Spleen (tissue), 11 donors: ENCODE results near the gene CPLX3. TPM values are rescaled to one million over a fixed set of nuclear protein-coding genes. Genes with fewer than 3 reads are reported as not detected.
A peak's percentile ranks its signal among the peaks of the same experiment; 100 is the strongest.

Source experiments
- DNase-seq: peaks from one replicate; pipeline ENCODE4 v3.0.0-alpha.2; 2020
- H3K27ac ChIP-seq, 8 donors: fragments of 200-600 bp; sonication (generic) in 7 of 8; 1 replicate in 4 of 8; 2 replicates in 4 of 8; pipeline versions ENCODE4 v1.5.0 to v1.8.0; 2016 to 2021; ENCODE audit warnings: inconsistent platforms in 4 of 8, mild to moderate bottlenecking in 4 of 8, moderate library complexity in 1 of 8
- H3K27me3 ChIP-seq, 7 donors: fragments of 200-600 bp; sonication (generic) in 6 of 7; replicated peaks in 1 of 7; 1 replicate in 4 of 7; 2 replicates in 3 of 7; pipeline versions ENCODE4 v1.5.0 to v1.8.0; 2016 to 2021; ENCODE audit warnings: inconsistent platforms in 3 of 7, mild to moderate bottlenecking in 1 of 7
- H3K36me3 ChIP-seq, 6 donors: fragments of 200-600 bp; sonication (generic) in 5 of 6; 1 replicate in 4 of 6; 2 replicates in 2 of 6; pipeline versions ENCODE4 v1.5.0 to v1.8.0; 2016 to 2021; ENCODE audit warnings: inconsistent platforms in 2 of 6
- H3K4me1 ChIP-seq, 6 donors: fragments of 200-600 bp; sonication (generic) in 5 of 6; 1 replicate in 3 of 6; 2 replicates in 3 of 6; pipeline versions ENCODE4 v1.5.0 to v1.8.0; 2016 to 2021; ENCODE audit warnings: inconsistent platforms in 3 of 6
- H3K4me3 ChIP-seq, 8 donors: fragments of 200-600 bp; sonication (generic) in 7 of 8; 1 replicate in 4 of 8; 2 replicates in 4 of 8; pipeline versions ENCODE4 v1.5.0 to v1.8.0; 2016 to 2021; ENCODE audit warnings: inconsistent platforms in 4 of 8, mild to moderate bottlenecking in 4 of 8, moderate library complexity in 2 of 8
- H3K9me3 ChIP-seq, 8 donors: fragments of 200-600 bp; sonication (generic) in 7 of 8; 1 replicate in 4 of 8; 2 replicates in 4 of 8; pipeline versions ENCODE4 v1.5.0 to v1.8.0; 2016 to 2021; ENCODE audit warnings: inconsistent platforms in 4 of 8
- CTCF ChIP-seq, 11 experiments: fragments of 200-600 bp in 7 of 11; fragments of 450-650 bp in 4 of 11; sonication (generic) in 4 of 11; IDR thresholded peaks in 8 of 11; conservative IDR thresholded peaks in 3 of 11; 1 replicate in 7 of 11; 2 replicates in 4 of 11; pipeline versions ENCODE4 v1.4.0 to v1.8.0; 2016 to 2021; ENCODE audit warnings: antibody characterized with exemption in 11 of 11, inconsistent platforms in 4 of 11, mild to moderate bottlenecking in 1 of 11
- POLR2A ChIP-seq, 3 donors: fragments of 450-650 bp; IDR thresholded peaks; one replicate each; pipeline ENCODE4 v1.5.1; 2017; ENCODE audit warnings: antibody characterized with exemption in 3 of 3, mild to moderate bottlenecking in 1 of 3
- POLR2AphosphoS5 ChIP-seq, 3 donors: sonication (generic); formaldehyde crosslinking; IDR thresholded peaks; one replicate each; pipeline ENCODE4 v1.5.1; 2017; ENCODE audit warnings: antibody characterized with exemption in 3 of 3
- WGBS, 5 donors: extraction: QIAGEN DNeasy Blood & Tissue Kit in 3 of 5; methylation state at CpG; one replicate each; pipeline versions ENCODE4 v1.1.5 to v1.1.7; 2013 to 2018; 5-methylcytosine and 5-hydroxymethylcytosine counted together
- intact Hi-C: fragments of 100-400 bp; cut with DNase I; formaldehyde crosslinking; loops from one replicate; pipeline ENCODE4 v1.15.0; 2023; ENCODE audit warnings: low total_unique reads
- microRNA-seq, 3 donors: library from miRNA; unstranded; fragments of <30 nt; microRNA quantifications; one replicate each; pipeline versions ENCODE4 to v1.1.0, GENCODE V29; 2019 to 2020
- polyA plus RNA-seq, 3 donors: library from polyadenylated mRNA; stranded (reverse); fragments of 200-250 nt; gene quantifications; one replicate each; pipeline ENCODE4 v1.2.1, GENCODE V29; 2013
- small RNA-seq, 4 donors: library from RNA; depleted of rRNA; stranded (forward); fragments of <200 nt; gene quantifications; one replicate each; pipeline ENCODE3, GENCODE V24; 2016
- total RNA-seq, 7 donors: library from RNA; depleted of rRNA in 3 of 7; stranded (reverse); fragments of >200 nt in 3 of 7; fragmentation: NEBNext Ultra II Directional in 4 of 7; extraction: Animal tissue kit (Norgen Biotek cat#: 25700) in 4 of 7; gene quantifications; one replicate each; pipeline versions ENCODE4 v1.1.0 to v1.2.1, GENCODE V29; 2016 to 2021
- donor health status: healthy with polysubstance abuse.
- donor health status: DM: no; HTN: no; CAD: no; lungs with moderate emphysema.
- donor health status: DM: no; HTN: no; CAD: no.
- donor health status: Bipolar disorder and iron deficiency.
- donor health status: healthy.
- donor health status: DM: no; HTN: no; CAD: no.
- donor health status: DM: yes; HTN: yes; CAD: no.

CPLX3 gene
- total and polyA plus RNA-seq, 10 donors: 17.7 to 207 (median 39.1) TPM

DNA sequence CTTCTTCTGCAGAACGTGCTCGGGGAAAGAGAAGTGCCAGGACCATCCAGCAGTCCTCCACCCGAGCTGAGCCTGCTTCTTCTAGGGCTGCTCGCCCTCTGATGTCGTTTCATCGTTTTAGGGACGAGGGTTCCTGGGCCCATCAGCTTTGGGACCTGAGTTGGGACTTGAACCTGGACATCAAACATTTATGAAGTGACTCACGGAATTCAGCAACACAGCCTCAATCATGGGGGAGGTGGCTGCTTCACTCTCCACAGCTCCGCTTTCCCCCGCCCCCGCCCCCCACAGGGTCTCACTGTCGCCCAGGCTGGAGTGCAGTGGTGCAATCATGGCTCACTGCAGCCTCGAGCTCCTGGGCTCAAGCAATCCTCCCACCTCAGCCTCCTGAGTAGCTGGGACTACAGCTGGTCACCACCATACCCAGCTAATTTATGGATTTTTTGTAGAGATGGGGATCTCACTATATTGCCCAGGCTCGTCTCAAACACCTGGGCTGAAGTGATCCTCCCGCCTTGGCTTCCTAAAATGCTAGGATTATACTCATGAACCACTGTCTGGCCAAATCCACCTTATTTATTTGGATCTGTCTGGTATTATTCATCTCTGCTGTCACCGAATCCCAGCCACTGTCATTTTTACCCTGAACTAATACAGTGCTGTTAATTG is 47.5 kb downstream of the CPLX3 start:
- H3K27ac ChIP-seq: peak overlapping the region; percentile 92 to 99 (median 96)

GRCh38 chr15:74878273-74878672 is 51.8 kb downstream of the CPLX3 start:
- peaks cover 0 to 9% (median 0%) of the 10 kb centered on the region in 8 donors for H3K9me3 ChIP-seq
- intact Hi-C loops: no loop called here
- peaks cover 0 to 10% (median 7%) of the 10 kb centered on the region in 6 donors for H3K4me1 ChIP-seq
- H3K27me3 ChIP-seq: no peaks in the 10 kb centered on the region
- no peak overlapping the region for H3K27ac ChIP-seq
- H3K4me3 ChIP-seq: no peak overlapping the region
- TF ChIP-seq CTCF (IDR thresholded peaks at IDR 0.05 in 8 of 11, conservative IDR thresholded peaks at IDR 0.05 in 3 of 11) (no peak), POLR2A (IDR thresholded peaks at IDR 0.05) (no peak), POLR2AphosphoS5 (IDR thresholded peaks at IDR 0.05) (no peak)
- no peaks in the 10 kb centered on the region for H3K36me3 ChIP-seq
- 73 to 93% (median 85%) methylated on average over 4 of the region's 4 CpGs for WGBS, 5 donors
- DNase-seq: no peak

More for the DNA sequence above, 47.5 kb downstream of the CPLX3 start:
- Histone ChIP-seq H3K4me1 (peaks cover 36 to 47% (median 45%) of the 10 kb centered on the region in 6 donors), H3K4me3 (peak overlapping the region; percentile 57 to 89 (median 73)), H3K36me3 (peaks cover 0 to 6% (median 0%) of the 10 kb centered on the region in 6 donors), H3K9me3 (no peaks in the 10 kb centered on the region), H3K27me3 (no peaks in the 10 kb centered on the region)
- TF ChIP-seq CTCF (IDR thresholded peaks at IDR 0.05 in 8 of 11, conservative IDR thresholded peaks at IDR 0.05 in 3 of 11) (no peak), POLR2AphosphoS5 (IDR thresholded peaks at IDR 0.05) (no peak), POLR2A (IDR thresholded peaks at IDR 0.05) (no peak)
- DNase-seq: no peak
- WGBS, 5 donors: 24 to 48% (median 34%) methylated on average over 13 to 16 of the region's 16 CpGs
- intact Hi-C loops: no loop called here

Small RNA genes lying within 50 kb of the gene (microRNA-seq; reads per million reads assigned to microRNA genes)
- gene MIR4513 (0 reads per million in 3 donors), gene MIR6882 (1.8 to 4.7 (median 4.0) reads per million in 3 donors)

Small RNA genes lying within 50 kb of the gene (small RNA-seq; reads per million reads assigned to genes)
- gene CPLX3 (0 reads per million in 4 donors), gene MIR4513 (0 to 0.23 (median 0) reads per million in 4 donors), gene MIR6882 (0.14 to 0.49 (median 0.23) reads per million in 4 donors)

Other genes starting within 250 kb of the CPLX3 start
- 100 to 1,000 TPM in 6 of 7 donors, 10 to 100 TPM in 1; 97.8 to 229 (median 109) TPM for gene CLK3, start 210.8 kb upstream of the CPLX3 start, total RNA-seq
- gene CLK3, start 210.8 kb upstream of the CPLX3 start, polyA plus RNA-seq: 100 to 1,000 TPM in 1 of 3 donors, 10 to 100 TPM in 2; 54.0 to 106 (median 93.7) TPM
- 10 to 100 TPM; 14.8 to 32.5 (median 26.3) TPM for gene EDC3, start 130.6 kb upstream of the CPLX3 start, total RNA-seq
- 10 to 100 TPM in 2 of 3 donors, 1 to 10 TPM in 1; 8.3 to 13.4 (median 10.3) TPM for gene EDC3, start 130.6 kb upstream of the CPLX3 start, polyA plus RNA-seq
- 1 to 10 TPM in 1 of 7 donors, not detected in 6; 1.1 TPM for gene CYP1A1, start 101.1 kb upstream of the CPLX3 start, total RNA-seq
- gene CYP1A1, start 101.1 kb upstream of the CPLX3 start, polyA plus RNA-seq: under 1 TPM; 0.03 to 0.06 (median 0.04) TPM
- not detected for gene CYP1A2, start 77.8 kb upstream of the CPLX3 start, total RNA-seq
- gene CYP1A2, start 77.8 kb upstream of the CPLX3 start, polyA plus RNA-seq: not detected
- 100 to 1,000 TPM; 121 to 281 (median 197) TPM for gene CSK, start 44.5 kb upstream of the CPLX3 start, total RNA-seq
- 100 to 1,000 TPM; 150 to 244 (median 187) TPM for gene CSK, start 44.5 kb upstream of the CPLX3 start, polyA plus RNA-seq
- 100 to 1,000 TPM in 4 of 7 donors, 10 to 100 TPM in 3; 55.3 to 164 (median 106) TPM for gene LMAN1L, start 13.8 kb upstream of the CPLX3 start, total RNA-seq
- 10 to 100 TPM in 2 of 3 donors, 1 to 10 TPM in 1; 2.4 to 36.8 (median 25.6) TPM for gene LMAN1L, start 13.8 kb upstream of the CPLX3 start, polyA plus RNA-seq
- 10 to 100 TPM; 51.7 to 74.6 (median 57.7) TPM for gene ULK3, start 16.5 kb downstream of the CPLX3 start, total RNA-seq
- 10 to 100 TPM; 33.2 to 71.5 (median 64.7) TPM for gene ULK3, start 16.5 kb downstream of the CPLX3 start, polyA plus RNA-seq
- 100 to 1,000 TPM in 5 of 7 donors, 10 to 100 TPM in 2; 84.3 to 129 (median 113) TPM for gene SCAMP2, start 46.7 kb downstream of the CPLX3 start, total RNA-seq
- 10 to 100 TPM; 34.7 to 48.1 (median 38.5) TPM for gene SCAMP2, start 46.7 kb downstream of the CPLX3 start, polyA plus RNA-seq
- 10 to 100 TPM; 25.6 to 49.9 (median 41.0) TPM for gene MPI, start 63.4 kb downstream of the CPLX3 start, total RNA-seq
- 10 to 100 TPM; 16.4 to 29.6 (median 20.5) TPM for gene MPI, start 63.4 kb downstream of the CPLX3 start, polyA plus RNA-seq
- 100 to 1,000 TPM in 1 of 7 donors, 10 to 100 TPM in 6; 54.6 to 103 (median 69.8) TPM for gene FAM219B, start 80.2 kb downstream of the CPLX3 start, total RNA-seq
- 10 to 100 TPM; 18.6 to 31.3 (median 20.1) TPM for gene FAM219B, start 80.2 kb downstream of the CPLX3 start, polyA plus RNA-seq
- 100 to 1,000 TPM in 4 of 7 donors, 10 to 100 TPM in 3; 83.2 to 122 (median 108) TPM for gene COX5A, start 111.4 kb downstream of the CPLX3 start, total RNA-seq
- 100 to 1,000 TPM; 142 to 247 (median 221) TPM for gene COX5A, start 111.4 kb downstream of the CPLX3 start, polyA plus RNA-seq
- 10 to 100 TPM in 6 of 7 donors, 1 to 10 TPM in 1; 7.9 to 18.9 (median 15.4) TPM for gene RPP25, start 130.1 kb downstream of the CPLX3 start, total RNA-seq
- 10 to 100 TPM in 2 of 3 donors, 1 to 10 TPM in 1; 4.6 to 11.4 (median 10.9) TPM for gene RPP25, start 130.1 kb downstream of the CPLX3 start, polyA plus RNA-seq
- gene SCAMP5, start 168.9 kb downstream of the CPLX3 start, total RNA-seq: 10 to 100 TPM in 3 of 7 donors, 1 to 10 TPM in 4; 6.6 to 20.0 (median 8.7) TPM
- 1 to 10 TPM; 1.8 to 7.1 (median 3.8) TPM for gene SCAMP5, start 168.9 kb downstream of the CPLX3 start, polyA plus RNA-seq
- 10 to 100 TPM; 13.8 to 29.0 (median 21.9) TPM for gene PPCDC, start 197.0 kb downstream of the CPLX3 start, total RNA-seq
- 10 to 100 TPM; 21.2 to 28.0 (median 23.1) TPM for gene PPCDC, start 197.0 kb downstream of the CPLX3 start, polyA plus RNA-seq